ENCODE data around the gene ABHD8.

DNA sequence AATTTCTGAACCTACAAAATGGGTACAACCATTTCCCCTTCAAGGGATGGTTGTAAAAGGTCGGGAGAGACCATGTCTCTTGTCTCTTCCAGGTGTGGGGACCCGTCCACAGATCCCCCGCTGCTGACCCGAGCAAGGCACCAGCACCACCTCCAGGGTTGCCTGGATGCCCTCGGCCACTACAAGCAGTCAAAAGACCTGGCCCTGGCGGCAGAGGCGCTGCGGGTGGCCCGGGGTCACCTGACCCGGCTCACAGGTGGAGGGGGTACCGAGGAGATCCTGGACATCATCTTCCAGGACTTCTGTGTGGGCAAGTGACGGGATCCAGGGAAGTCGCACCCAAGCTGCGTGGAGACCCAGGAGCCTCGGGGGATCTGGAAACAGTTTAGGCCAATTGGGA is 38.2 kb upstream of the ABHD8 start:
- TF ChIP-seq, protein P1, sequence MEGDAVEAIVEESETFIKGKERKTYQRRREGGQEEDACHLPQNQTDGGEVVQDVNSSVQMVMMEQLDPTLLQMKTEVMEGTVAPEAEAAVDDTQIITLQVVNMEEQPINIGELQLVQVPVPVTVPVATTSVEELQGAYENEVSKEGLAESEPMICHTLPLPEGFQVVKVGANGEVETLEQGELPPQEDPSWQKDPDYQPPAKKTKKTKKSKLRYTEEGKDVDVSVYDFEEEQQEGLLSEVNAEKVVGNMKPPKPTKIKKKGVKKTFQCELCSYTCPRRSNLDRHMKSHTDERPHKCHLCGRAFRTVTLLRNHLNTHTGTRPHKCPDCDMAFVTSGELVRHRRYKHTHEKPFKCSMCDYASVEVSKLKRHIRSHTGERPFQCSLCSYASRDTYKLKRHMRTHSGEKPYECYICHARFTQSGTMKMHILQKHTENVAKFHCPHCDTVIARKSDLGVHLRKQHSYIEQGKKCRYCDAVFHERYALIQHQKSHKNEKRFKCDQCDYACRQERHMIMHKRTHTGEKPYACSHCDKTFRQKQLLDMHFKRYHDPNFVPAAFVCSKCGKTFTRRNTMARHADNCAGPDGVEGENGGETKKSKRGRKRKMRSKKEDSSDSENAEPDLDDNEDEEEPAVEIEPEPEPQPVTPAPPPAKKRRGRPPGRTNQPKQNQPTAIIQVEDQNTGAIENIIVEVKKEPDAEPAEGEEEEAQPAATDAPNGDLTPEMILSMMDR (IDR thresholded peaks at IDR 0.05; ENCODE audit: low read depth, low read length, poor library complexity, severe bottlenecking) = no peak
- no peak for TF ChIP-seq EZH2phosphoT487 (IDR thresholded peaks at IDR 0.05; ENCODE audit: borderline replicate concordance, low read length)
